IPS-15b (cell line): ENCODE data around the gene ORC1.

ENCODE experiments used
- H3K27me3 ChIP-seq: one replicate; pipeline ENCODE4 v1.6.1; 2013; ENCODE audit warnings: low read length; ENCODE audit not compliant: control insufficient read depth, insufficient read depth
- H3K36me3 ChIP-seq: one replicate; pipeline ENCODE4 v1.6.1; 2013; ENCODE audit warnings: low read length; ENCODE audit not compliant: control insufficient read depth, insufficient read depth
- H3K4me1 ChIP-seq: one replicate; pipeline ENCODE4 v1.6.1; 2013; ENCODE audit warnings: mild to moderate bottlenecking, low read length; ENCODE audit not compliant: control insufficient read depth, insufficient read depth
- H3K4me3 ChIP-seq: one replicate; pipeline ENCODE4 v1.5.1; 2013; ENCODE audit warnings: low read depth, low read length
- H3K9ac ChIP-seq: one replicate; pipeline ENCODE4 v1.6.1; 2013; ENCODE audit warnings: low read depth, mild to moderate bottlenecking, low read length
- H3K9me3 ChIP-seq: one replicate; pipeline ENCODE4 v1.6.1; 2013; ENCODE audit warnings: mild to moderate bottlenecking, low read length; ENCODE audit not compliant: control insufficient read depth, insufficient read depth

The ORC1 gene

GRCh38 chr1:52423055-52423454, 18.8 kb upstream of the ORC1 start:
- Histone ChIP-seq H3K36me3 (peaks cover 6% of the 10 kb centered on the region), H3K4me3 (no peak overlapping the region), H3K27me3 (no peaks in the 10 kb centered on the region), H3K4me1 (peaks cover 2% of the 10 kb centered on the region), H3K9me3 (no peaks in the 10 kb centered on the region), H3K9ac (no peak overlapping the region)

DNA sequence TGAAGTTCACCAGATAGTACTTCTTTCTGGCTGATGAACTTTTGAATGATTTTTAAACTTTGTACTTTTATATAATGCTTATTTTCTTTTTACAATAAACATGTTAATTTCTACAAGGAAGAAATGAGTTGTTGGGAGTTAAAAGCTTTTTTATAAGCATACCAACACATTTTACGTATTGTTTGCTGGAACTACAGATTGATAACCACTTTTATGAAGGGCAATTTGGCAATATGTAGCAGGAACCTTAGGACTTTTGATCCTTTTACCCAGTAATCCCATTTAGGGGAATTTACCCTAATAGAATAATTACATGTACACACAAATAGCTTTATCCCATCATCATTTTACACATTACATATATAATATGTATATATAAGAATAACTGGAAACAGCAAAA, 16.5 kb upstream of the ORC1 start:
- Histone ChIP-seq H3K9ac (no peak overlapping the region), H3K36me3 (peaks cover 12% of the 10 kb centered on the region), H3K4me3 (no peak overlapping the region), H3K9me3 (no peaks in the 10 kb centered on the region), H3K27me3 (no peaks in the 10 kb centered on the region), H3K4me1 (no peaks in the 10 kb centered on the region)

DNA sequence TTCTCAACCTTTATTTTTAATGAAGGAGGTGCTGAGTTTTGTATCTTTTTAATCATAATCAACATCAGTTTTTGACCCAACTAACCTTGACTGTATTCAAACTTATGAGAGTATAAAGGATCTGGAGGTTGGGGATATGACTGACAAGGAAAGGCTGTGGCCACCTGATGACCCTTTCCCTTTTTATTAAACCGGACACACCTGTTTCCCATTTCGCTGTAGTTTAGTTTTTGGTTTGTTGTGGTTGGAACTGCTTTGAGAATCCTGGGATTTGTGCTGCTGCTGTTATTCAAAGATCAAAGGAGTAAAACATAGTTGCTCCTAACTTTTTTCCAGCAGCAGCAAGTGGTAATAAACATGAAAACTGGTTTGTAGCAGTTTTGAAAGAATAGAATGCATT, 12.6 kb upstream of the ORC1 start:
- Histone ChIP-seq H3K27me3 (no peaks in the 10 kb centered on the region), H3K36me3 (peaks cover 41% of the 10 kb centered on the region), H3K9ac (no peak overlapping the region), H3K4me3 (no peak overlapping the region), H3K4me1 (no peaks in the 10 kb centered on the region), H3K9me3 (no peaks in the 10 kb centered on the region)

DNA sequence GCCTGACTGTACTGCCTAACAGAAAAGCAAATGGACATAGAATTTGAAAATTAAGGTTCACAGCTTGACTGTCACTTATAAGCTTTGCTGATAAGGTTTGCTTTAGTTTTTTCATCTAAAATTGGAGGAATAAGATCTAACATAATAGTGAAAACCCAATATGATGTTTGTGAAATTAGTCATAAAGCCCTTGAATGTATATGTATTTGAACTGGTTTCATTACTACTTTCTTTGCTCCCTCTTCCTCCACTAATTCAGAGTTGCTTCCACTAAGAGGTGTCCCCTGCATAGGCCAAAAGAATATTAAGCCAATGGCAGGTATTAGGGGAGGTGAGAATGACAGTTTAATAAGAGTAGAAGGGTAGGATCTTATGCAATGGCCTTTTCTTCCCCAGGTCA, 10.7 kb upstream of the ORC1 start:
- no peaks in the 10 kb centered on the region for H3K9me3 ChIP-seq
- no peaks in the 10 kb centered on the region for H3K27me3 ChIP-seq
- H3K36me3 ChIP-seq: peaks cover 51% of the 10 kb centered on the region
- no peak overlapping the region for H3K4me3 ChIP-seq
- H3K4me1 ChIP-seq: no peaks in the 10 kb centered on the region
- no peak overlapping the region for H3K9ac ChIP-seq

DNA sequence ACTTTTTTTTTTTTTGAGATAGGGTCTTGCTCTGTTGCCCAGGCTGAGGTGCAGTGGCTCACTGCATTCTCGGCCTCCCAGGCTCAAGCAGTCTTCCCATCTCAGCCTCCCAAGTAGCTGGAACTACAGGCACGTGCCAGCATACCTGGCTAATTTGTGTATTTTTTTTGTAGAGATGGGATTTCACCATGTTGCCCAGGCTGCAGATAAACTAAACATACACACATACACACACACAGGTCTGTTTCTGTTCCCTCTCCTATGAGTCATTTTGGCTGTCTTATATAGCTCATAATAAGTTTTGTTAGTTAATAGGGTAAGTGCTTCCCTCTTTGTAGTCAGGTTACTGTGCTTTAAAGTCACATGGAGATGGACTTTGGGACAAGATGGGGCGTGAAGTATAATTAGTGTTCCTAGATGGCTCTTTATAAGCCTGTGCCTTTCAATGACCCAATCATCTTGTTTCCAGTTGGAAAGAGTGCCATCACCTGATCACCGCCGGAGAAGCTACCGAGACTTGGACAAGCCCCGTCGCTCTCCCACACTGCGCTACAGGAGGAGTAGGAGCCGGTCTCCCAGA, 9.3 kb upstream of the ORC1 start:
- Histone ChIP-seq H3K9ac (no peak overlapping the region), H3K36me3 (peaks cover 55% of the 10 kb centered on the region), H3K27me3 (no peaks in the 10 kb centered on the region), H3K9me3 (no peaks in the 10 kb centered on the region), H3K4me1 (no peaks in the 10 kb centered on the region), H3K4me3 (no peak overlapping the region)

DNA sequence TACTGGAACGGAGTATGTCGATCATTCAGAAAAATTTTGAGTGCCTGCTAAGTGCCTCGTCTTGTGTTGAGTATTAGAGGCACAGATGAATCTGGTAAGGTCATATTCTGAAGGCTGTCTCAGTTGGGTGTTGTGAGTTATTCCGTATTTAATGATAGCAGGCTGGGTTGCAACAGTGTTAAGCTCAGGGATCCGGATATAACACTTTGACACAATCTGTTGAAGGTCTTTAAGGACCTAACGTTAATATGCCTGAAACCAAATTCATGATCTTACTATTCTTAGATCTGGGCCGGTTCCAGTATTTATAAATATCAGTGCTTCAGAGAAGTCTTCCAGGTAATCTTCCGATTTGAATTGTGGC, 734 bp upstream of the ORC1 start:
- Histone ChIP-seq H3K4me1 (no peaks in the 10 kb centered on the region), H3K27me3 (no peaks in the 10 kb centered on the region), H3K9ac (peak overlapping the region; percentile 90), H3K36me3 (peaks cover 25% of the 10 kb centered on the region), H3K4me3 (peak overlapping the region; percentile 96), H3K9me3 (no peaks in the 10 kb centered on the region)

GRCh38 chr1:52403566-52404115, 582 bp downstream of the ORC1 start:
- Histone ChIP-seq H3K4me3 (peak overlapping the region; percentile 96), H3K9me3 (no peaks in the 10 kb centered on the region), H3K36me3 (peaks cover 23% of the 10 kb centered on the region), H3K4me1 (no peaks in the 10 kb centered on the region), H3K9ac (peak overlapping the region; percentile 95), H3K27me3 (no peaks in the 10 kb centered on the region)

GRCh38 chr1:52402860-52403240, 1.4 kb downstream of the ORC1 start:
- no peaks in the 10 kb centered on the region for H3K4me1 ChIP-seq
- H3K9me3 ChIP-seq: no peaks in the 10 kb centered on the region
- H3K27me3 ChIP-seq: no peaks in the 10 kb centered on the region
- H3K36me3 ChIP-seq: peaks cover 17% of the 10 kb centered on the region
- peak overlapping the region; percentile 96 for H3K4me3 ChIP-seq
- H3K9ac ChIP-seq: no peak overlapping the region

DNA sequence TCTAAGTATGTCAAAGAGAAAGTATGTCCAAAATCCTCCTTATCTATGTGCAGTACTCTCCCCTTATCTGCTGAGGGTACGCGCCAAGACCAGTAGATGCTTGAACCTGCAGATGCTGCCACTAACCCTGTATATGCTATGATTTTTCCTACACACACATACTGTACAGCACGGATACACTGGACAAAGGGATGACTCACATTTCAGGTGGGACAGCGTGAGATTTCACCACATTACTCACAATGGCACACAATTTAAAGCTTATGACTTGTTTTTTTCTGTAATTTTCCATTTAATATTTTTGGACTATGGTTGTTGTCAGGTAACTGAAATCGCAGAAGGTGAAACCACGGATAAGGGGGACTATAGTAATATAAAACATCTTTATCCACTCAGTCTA, 4.1 kb downstream of the ORC1 start:
- H3K36me3 ChIP-seq: peaks cover 31% of the 10 kb centered on the region
- no peaks in the 10 kb centered on the region for H3K27me3 ChIP-seq
- H3K4me1 ChIP-seq: no peaks in the 10 kb centered on the region
- no peak overlapping the region for H3K4me3 ChIP-seq
- no peaks in the 10 kb centered on the region for H3K9me3 ChIP-seq
- H3K9ac ChIP-seq: no peak overlapping the region

GRCh38 chr1:52399629-52400028, 4.6 kb downstream of the ORC1 start:
- H3K9ac ChIP-seq: no peak overlapping the region
- no peaks in the 10 kb centered on the region for H3K27me3 ChIP-seq
- peaks cover 31% of the 10 kb centered on the region for H3K36me3 ChIP-seq
- H3K9me3 ChIP-seq: no peaks in the 10 kb centered on the region
- no peaks in the 10 kb centered on the region for H3K4me1 ChIP-seq
- H3K4me3 ChIP-seq: no peak overlapping the region

GRCh38 chr1:52393174-52393573, 11.0 kb downstream of the ORC1 start:
- Histone ChIP-seq H3K36me3 (peaks cover 42% of the 10 kb centered on the region), H3K4me3 (no peak overlapping the region), H3K9ac (no peak overlapping the region), H3K4me1 (no peaks in the 10 kb centered on the region), H3K9me3 (no peaks in the 10 kb centered on the region), H3K27me3 (no peaks in the 10 kb centered on the region)

DNA sequence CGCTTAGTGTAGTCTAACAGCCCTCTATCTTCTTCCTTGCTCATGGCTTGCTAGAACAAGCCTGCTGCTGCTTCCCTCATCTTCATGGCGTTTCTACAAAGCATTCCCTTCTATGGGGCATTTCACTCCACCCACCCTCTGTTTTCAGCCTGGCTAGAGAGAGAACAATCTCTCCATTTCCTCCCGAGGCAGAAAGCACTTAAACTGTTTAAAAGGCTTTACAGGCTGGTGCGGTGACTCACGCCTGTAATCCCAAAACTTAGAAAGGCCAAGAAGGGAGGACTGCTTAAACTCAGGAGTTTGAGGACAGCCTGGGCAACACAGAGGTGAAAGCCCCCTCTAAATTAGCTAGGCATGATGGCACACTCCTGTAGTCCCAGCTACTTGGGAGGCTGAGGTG, 17.8 kb downstream of the ORC1 start:
- H3K4me3 ChIP-seq: no peak overlapping the region
- H3K9ac ChIP-seq: no peak overlapping the region
- no peaks in the 10 kb centered on the region for H3K4me1 ChIP-seq
- no peaks in the 10 kb centered on the region for H3K9me3 ChIP-seq
- H3K27me3 ChIP-seq: no peaks in the 10 kb centered on the region
- H3K36me3 ChIP-seq: peaks cover 57% of the 10 kb centered on the region
